OCI-LY1 (cell line): ENCODE data around the gene MRGPRD.

Source experiments
- CTCF ChIP-seq: fragments of 200-600 bp; sonication (generic), shearing (Covaris generic); IDR thresholded peaks from 2 replicates; pipeline ENCODE4 v1.5.1; 2017; ENCODE audit warnings: mild to moderate bottlenecking, antibody characterized with exemption, low read length, moderate library complexity, mixed read lengths
- EZH2 ChIP-seq: fragments of 200-600 bp; sonication (generic), shearing (Covaris generic); IDR thresholded peaks from 2 replicates; pipeline ENCODE4 v1.8.0; 2017; ENCODE audit warnings: borderline replicate concordance, mixed run types, mild to moderate bottlenecking, antibody characterized with exemption, low read length, moderate library complexity, mixed read lengths

DNA sequence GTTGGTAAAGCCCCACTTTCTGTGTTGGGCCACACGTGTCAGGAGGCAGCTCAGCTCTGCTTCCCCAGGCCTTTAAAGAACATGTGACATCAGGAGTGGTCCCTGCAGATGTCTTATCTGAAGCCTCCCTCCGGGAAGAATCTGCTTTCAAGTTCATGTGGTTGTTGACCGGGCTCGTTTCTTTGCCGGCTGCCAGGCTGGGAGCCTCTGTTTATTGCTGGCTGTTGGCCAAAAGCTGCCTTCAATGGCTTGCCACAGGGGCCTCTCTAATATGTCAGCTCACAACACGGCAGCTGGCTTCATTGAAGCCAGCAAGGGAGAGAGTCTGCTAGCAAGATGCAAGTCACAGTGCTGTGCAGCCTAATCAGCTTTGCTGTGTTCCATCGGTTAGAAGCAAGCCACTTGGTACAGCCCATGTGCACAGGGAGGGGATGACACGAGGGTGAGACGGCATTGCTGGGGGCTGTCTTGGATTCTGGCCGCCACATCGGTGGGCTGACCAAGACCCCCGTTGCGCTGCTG, 17.7 kb upstream of the MRGPRD start:
- TF ChIP-seq CTCF, result no peak
- no peak for TF ChIP-seq EZH2
